ENCODE measurements around the gene CST6. TPM values are rescaled to one million over a fixed set of nuclear protein-coding genes. Genes with fewer than 3 reads are reported as not detected.

CST6 gene
- total and polyA plus RNA-seq, 2 of the 13 experiments (the other 11 are each of a cell fraction or from before 2014, with no cell fraction given): not detected

DNA sequence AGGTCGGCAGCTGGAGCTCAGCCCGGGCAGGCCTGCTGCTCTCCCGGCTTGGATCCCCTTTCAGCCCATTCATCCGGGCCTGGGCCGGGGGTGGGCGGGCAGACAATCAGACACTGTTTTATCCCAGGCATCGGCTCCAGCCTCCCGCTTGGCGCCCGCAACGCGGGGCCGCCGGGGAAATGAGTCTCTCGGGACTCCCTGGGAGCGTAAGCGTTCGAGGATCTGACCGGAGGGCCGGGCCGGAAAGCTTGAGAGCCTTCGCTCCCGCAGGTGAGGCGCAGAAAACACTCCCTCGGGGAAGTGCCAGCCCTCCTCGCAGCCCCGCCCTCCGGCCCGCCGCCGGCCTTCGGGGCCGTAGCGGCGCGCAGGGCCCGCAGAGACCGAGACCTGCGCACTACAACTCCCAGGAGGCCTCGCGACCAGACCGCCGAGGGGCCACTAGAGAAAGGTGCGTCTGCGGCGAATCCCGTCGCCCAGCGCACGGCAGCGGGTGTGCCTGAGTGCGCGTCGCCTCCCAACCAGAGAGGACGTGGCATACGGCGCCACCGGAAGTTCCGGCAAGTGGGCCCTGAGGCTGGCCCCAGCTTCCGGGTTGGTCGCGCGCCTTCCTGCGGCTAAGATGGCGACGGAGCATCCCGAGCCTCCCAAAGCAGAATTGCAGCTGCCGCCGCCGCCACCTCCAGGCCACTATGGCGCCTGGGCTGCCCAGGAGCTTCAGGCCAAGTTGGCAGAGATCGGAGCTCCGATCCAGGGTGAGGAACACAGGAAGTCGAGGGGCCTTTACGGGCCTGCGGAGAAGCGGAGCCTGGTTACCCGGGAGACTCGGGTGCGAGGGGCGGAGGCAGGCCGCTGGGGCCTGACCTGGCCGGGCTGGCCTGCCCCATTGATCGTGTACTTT lies 40.2 kb downstream of the CST6 start, which contains the start of gene SF3B2 (continued):
- TF ChIP-seq ZNF292 (CRISPR knock-in tag; IDR thresholded peaks at IDR 0.05; ENCODE audit: borderline replicate concordance, low read depth) (no peak; the same call in 1 of the 2 replicates), ZNF251 (CRISPR knock-in tag; IDR thresholded peaks at IDR 0.05) (no peak), ZNF674 (CRISPR knock-in tag; IDR thresholded peaks at IDR 0.05; ENCODE audit: low read depth) (no peak), HNRNPH1 (optimal IDR thresholded peaks at IDR 0.05; ENCODE audit: low read depth, low read length) (no peak), ZNF121 (CRISPR knock-in tag; IDR thresholded peaks at IDR 0.05) (peak; percentile 76), ZNF253 (CRISPR knock-in tag; IDR thresholded peaks at IDR 0.05; ENCODE audit: borderline replicate concordance) (no peak), ZNF124 (CRISPR knock-in tag; IDR thresholded peaks at IDR 0.05) (peak; percentile 52; the same call in 1 of the 2 replicates), SMARCE1 (IDR thresholded peaks at IDR 0.05; ENCODE audit: borderline replicate concordance) (no peak), ZNF432 (CRISPR knock-in tag; IDR thresholded peaks at IDR 0.05; ENCODE audit: borderline replicate concordance) (no peak), ZNF703 (CRISPR knock-in tag; IDR thresholded peaks at IDR 0.05; ENCODE audit: borderline replicate concordance) (no peak; the same call in 1 of the 2 replicates), REL (CRISPR knock-in tag; conservative IDR thresholded peaks at IDR 0.05) (peak; percentile 30; the same call in 1 of the 2 replicates), ETV5 (CRISPR knock-in tag; IDR thresholded peaks at IDR 0.05; ENCODE audit: borderline replicate concordance) (peak; percentile 82), ZC3H4 (CRISPR knock-in tag; IDR thresholded peaks at IDR 0.05; ENCODE audit: borderline replicate concordance) (no peak), ZNF235 (CRISPR knock-in tag; IDR thresholded peaks at IDR 0.05; ENCODE audit: borderline replicate concordance) (no peak), XBP1 (CRISPR knock-in tag; IDR thresholded peaks at IDR 0.05) (0 out of 2 replicates have a peak, but pooled peaks have one; percentile 36), ARNT2 (CRISPR knock-in tag; IDR thresholded peaks at IDR 0.05; ENCODE audit: low read depth) (peak; percentile 78), GTF3A (CRISPR knock-in tag; conservative IDR thresholded peaks at IDR 0.05) (peak; percentile 91), ZNF619 (CRISPR knock-in tag; IDR thresholded peaks at IDR 0.05) (peak; percentile 91; the same call in 1 of the 2 replicates)
- TF ChIP-seq, protein P1, sequence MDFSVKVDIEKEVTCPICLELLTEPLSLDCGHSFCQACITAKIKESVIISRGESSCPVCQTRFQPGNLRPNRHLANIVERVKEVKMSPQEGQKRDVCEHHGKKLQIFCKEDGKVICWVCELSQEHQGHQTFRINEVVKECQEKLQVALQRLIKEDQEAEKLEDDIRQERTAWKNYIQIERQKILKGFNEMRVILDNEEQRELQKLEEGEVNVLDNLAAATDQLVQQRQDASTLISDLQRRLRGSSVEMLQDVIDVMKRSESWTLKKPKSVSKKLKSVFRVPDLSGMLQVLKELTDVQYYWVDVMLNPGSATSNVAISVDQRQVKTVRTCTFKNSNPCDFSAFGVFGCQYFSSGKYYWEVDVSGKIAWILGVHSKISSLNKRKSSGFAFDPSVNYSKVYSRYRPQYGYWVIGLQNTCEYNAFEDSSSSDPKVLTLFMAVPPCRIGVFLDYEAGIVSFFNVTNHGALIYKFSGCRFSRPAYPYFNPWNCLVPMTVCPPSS (IDR thresholded peaks at IDR 0.05): no peak
- TF ChIP-seq, protein P2, sequence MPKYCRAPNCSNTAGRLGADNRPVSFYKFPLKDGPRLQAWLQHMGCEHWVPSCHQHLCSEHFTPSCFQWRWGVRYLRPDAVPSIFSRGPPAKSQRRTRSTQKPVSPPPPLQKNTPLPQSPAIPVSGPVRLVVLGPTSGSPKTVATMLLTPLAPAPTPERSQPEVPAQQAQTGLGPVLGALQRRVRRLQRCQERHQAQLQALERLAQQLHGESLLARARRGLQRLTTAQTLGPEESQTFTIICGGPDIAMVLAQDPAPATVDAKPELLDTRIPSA (CRISPR knock-in tag; IDR thresholded peaks at IDR 0.05; ENCODE audit: borderline replicate concordance): no peak
- TF ChIP-seq, protein P3, sequence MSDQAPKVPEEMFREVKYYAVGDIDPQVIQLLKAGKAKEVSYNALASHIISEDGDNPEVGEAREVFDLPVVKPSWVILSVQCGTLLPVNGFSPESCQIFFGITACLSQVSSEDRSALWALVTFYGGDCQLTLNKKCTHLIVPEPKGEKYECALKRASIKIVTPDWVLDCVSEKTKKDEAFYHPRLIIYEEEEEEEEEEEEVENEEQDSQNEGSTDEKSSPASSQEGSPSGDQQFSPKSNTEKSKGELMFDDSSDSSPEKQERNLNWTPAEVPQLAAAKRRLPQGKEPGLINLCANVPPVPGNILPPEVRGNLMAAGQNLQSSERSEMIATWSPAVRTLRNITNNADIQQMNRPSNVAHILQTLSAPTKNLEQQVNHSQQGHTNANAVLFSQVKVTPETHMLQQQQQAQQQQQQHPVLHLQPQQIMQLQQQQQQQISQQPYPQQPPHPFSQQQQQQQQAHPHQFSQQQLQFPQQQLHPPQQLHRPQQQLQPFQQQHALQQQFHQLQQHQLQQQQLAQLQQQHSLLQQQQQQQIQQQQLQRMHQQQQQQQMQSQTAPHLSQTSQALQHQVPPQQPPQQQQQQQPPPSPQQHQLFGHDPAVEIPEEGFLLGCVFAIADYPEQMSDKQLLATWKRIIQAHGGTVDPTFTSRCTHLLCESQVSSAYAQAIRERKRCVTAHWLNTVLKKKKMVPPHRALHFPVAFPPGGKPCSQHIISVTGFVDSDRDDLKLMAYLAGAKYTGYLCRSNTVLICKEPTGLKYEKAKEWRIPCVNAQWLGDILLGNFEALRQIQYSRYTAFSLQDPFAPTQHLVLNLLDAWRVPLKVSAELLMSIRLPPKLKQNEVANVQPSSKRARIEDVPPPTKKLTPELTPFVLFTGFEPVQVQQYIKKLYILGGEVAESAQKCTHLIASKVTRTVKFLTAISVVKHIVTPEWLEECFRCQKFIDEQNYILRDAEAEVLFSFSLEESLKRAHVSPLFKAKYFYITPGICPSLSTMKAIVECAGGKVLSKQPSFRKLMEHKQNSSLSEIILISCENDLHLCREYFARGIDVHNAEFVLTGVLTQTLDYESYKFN (CRISPR knock-in tag; conservative IDR thresholded peaks at IDR 0.05): peak; percentile 72
- TF ChIP-seq, protein P4, sequence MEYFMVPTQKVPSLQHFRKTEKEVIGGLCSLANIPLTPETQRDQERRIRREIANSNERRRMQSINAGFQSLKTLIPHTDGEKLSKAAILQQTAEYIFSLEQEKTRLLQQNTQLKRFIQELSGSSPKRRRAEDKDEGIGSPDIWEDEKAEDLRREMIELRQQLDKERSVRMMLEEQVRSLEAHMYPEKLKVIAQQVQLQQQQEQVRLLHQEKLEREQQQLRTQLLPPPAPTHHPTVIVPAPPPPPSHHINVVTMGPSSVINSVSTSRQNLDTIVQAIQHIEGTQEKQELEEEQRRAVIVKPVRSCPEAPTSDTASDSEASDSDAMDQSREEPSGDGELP (IDR thresholded peaks at IDR 0.05; ENCODE audit: borderline replicate concordance, low read depth): no peak; the same call in 1 of the 2 replicates
- TF ChIP-seq, protein P5, sequence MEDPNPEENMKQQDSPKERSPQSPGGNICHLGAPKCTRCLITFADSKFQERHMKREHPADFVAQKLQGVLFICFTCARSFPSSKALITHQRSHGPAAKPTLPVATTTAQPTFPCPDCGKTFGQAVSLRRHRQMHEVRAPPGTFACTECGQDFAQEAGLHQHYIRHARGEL (CRISPR knock-in tag; IDR thresholded peaks at IDR 0.05): no peak

Data from HepG2 (cell line).